Measurements from ENCODE around the gene TPCN1. TPM values are rescaled to one million over a fixed set of nuclear protein-coding genes. Genes with fewer than 3 reads are reported as not detected.
A peak's percentile ranks its signal among the peaks of the same experiment; 100 is the strongest.

TPCN1 gene
- total and polyA plus RNA-seq, 2 experiments from 2014 or later = 14.4 to 16.2 TPM

- Histone ChIP-seq H3K4me1 (ENCODE audit: insufficient read depth) (peaks cover 16% of the 10 kb centered on the region), H3K79me2 (replicated peaks; ENCODE audit: insufficient read depth) (no peaks in the 10 kb centered on the region), H4K20me1 (replicated peaks; ENCODE audit: insufficient read depth) (no peaks in the 10 kb centered on the region), H3K9me2 (ENCODE audit: insufficient read depth) (no peaks in the 10 kb centered on the region), H3K27ac (ENCODE audit: low read depth) (no peak overlapping the region), H3K4me2 (no peak overlapping the region), H2AFZ (no peak overlapping the region), H3K27me3 (ENCODE audit: insufficient read depth) (no peaks in the 10 kb centered on the region), H3K4me3 (no peak overlapping the region), H3K36me3 (ENCODE audit: insufficient read depth) (no peaks in the 10 kb centered on the region), H3F3A (replicated peaks; ENCODE audit: low read depth) (no peaks in the 10 kb centered on the region; the same call in 1 of the 2 replicates)
- H3K36me3 Mint-ChIP-seq (ENCODE audit: low read depth) = peaks cover 11% of the 10 kb centered on the region
- H3K27ac Mint-ChIP-seq = peak overlapping the region; percentile 42
- TF ChIP-seq, protein P1, sequence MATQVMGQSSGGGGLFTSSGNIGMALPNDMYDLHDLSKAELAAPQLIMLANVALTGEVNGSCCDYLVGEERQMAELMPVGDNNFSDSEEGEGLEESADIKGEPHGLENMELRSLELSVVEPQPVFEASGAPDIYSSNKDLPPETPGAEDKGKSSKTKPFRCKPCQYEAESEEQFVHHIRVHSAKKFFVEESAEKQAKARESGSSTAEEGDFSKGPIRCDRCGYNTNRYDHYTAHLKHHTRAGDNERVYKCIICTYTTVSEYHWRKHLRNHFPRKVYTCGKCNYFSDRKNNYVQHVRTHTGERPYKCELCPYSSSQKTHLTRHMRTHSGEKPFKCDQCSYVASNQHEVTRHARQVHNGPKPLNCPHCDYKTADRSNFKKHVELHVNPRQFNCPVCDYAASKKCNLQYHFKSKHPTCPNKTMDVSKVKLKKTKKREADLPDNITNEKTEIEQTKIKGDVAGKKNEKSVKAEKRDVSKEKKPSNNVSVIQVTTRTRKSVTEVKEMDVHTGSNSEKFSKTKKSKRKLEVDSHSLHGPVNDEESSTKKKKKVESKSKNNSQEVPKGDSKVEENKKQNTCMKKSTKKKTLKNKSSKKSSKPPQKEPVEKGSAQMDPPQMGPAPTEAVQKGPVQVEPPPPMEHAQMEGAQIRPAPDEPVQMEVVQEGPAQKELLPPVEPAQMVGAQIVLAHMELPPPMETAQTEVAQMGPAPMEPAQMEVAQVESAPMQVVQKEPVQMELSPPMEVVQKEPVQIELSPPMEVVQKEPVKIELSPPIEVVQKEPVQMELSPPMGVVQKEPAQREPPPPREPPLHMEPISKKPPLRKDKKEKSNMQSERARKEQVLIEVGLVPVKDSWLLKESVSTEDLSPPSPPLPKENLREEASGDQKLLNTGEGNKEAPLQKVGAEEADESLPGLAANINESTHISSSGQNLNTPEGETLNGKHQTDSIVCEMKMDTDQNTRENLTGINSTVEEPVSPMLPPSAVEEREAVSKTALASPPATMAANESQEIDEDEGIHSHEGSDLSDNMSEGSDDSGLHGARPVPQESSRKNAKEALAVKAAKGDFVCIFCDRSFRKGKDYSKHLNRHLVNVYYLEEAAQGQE (IDR thresholded peaks at IDR 0.05; ENCODE audit: unreplicated experiment) = no peak
- no peak for TF ChIP-seq JUNB (IDR thresholded peaks at IDR 0.05; ENCODE audit: unreplicated experiment)
- TF ChIP-seq STAT1 (IDR thresholded peaks at IDR 0.05; ENCODE audit: unreplicated experiment) = no peak
- TF ChIP-seq ZNF331 (CRISPR knock-in tag; IDR thresholded peaks at IDR 0.05; ENCODE audit: low read depth) = no peak
- TF ChIP-seq EZH2 (IDR thresholded peaks at IDR 0.05; ENCODE audit: low read depth, unreplicated experiment) = no peak
- TF ChIP-seq ZNF114 (CRISPR knock-in tag; IDR thresholded peaks at IDR 0.05) = no peak
- no peak for TF ChIP-seq EZH2phosphoT487 (IDR thresholded peaks at IDR 0.05; ENCODE audit: unreplicated experiment)
- H3K9me3 Mint-ChIP-seq = peaks cover 4% of the 10 kb centered on the region; the same call in 1 of the 3 replicates
- DNase-seq (ENCODE audit: low spot score) = no peak
- H3K4me3 Mint-ChIP-seq = no peak overlapping the region; the same call in 2 of the 3 replicates
- H3K27me3 Mint-ChIP-seq (ENCODE audit: insufficient read depth, low read depth, poor library complexity) = peaks cover 21% of the 10 kb centered on the region
- H3K4me1 Mint-ChIP-seq = peaks cover 44% of the 10 kb centered on the region
- ATAC-seq = no peak
Measured at GRCh38 chr12:113248842-113249435, 27.7 kb downstream of the TPCN1 start.

GRCh38 chr12:113249546-113249945 lies 28.3 kb downstream of the TPCN1 start:
- no peak overlapping the region for H3K27ac Mint-ChIP-seq
- H3K4me1 Mint-ChIP-seq = peaks cover 38% of the 10 kb centered on the region
- H3K36me3 ChIP-seq (ENCODE audit: insufficient read depth) = no peaks in the 10 kb centered on the region
- ATAC-seq (no peak), DNase-seq (ENCODE audit: low spot score) (no peak)
- no peaks in the 10 kb centered on the region for H3K9me2 ChIP-seq (ENCODE audit: insufficient read depth)
- no peak for TF ChIP-seq CREB1 (CRISPR knock-in tag; IDR thresholded peaks at IDR 0.05; ENCODE audit: low read depth)
- H3K4me1 ChIP-seq (ENCODE audit: insufficient read depth) = peaks cover 16% of the 10 kb centered on the region
- H3K36me3 Mint-ChIP-seq (ENCODE audit: low read depth) = peaks cover 9% of the 10 kb centered on the region
- H3K27ac ChIP-seq (ENCODE audit: low read depth) = no peak overlapping the region
- no peaks in the 10 kb centered on the region for H4K20me1 ChIP-seq (replicated peaks; ENCODE audit: insufficient read depth)
- H3K4me3 ChIP-seq = no peak overlapping the region
- H3K4me2 ChIP-seq = no peak overlapping the region
- no peak overlapping the region for H3K4me3 Mint-ChIP-seq
- no peaks in the 10 kb centered on the region for H3K79me2 ChIP-seq (replicated peaks; ENCODE audit: insufficient read depth)
- H2AFZ ChIP-seq = no peak overlapping the region
- H3F3A ChIP-seq (replicated peaks; ENCODE audit: low read depth) = no peaks in the 10 kb centered on the region; the same call in 1 of the 2 replicates
- peaks cover 18% of the 10 kb centered on the region for H3K27me3 Mint-ChIP-seq (ENCODE audit: insufficient read depth, low read depth, poor library complexity)
- H3K27me3 ChIP-seq (ENCODE audit: insufficient read depth) = no peaks in the 10 kb centered on the region
- H3K9me3 Mint-ChIP-seq = peaks cover 4% of the 10 kb centered on the region; the same call in 1 of the 3 replicates
